Lung (tissue), 12 donors: ENCODE measurements around the gene CSNK1G2. TPM values are rescaled to one million over a fixed set of nuclear protein-coding genes. Genes with fewer than 3 reads are reported as not detected.

Experiments used
- ATAC-seq: fragments of 200-7000 bp; cut with Tn5 transposase; one replicate; pipeline ENCODE4 v1.9.1; 2020; ENCODE audit warnings: moderate number of reproducible peaks; ENCODE audit not compliant: insufficient read depth, low FRiP score
- DNase-seq, 3 donors: peaks; one replicate each; pipeline ENCODE4 v3.0.0-alpha.2; 2013 to 2017
- H3K27ac ChIP-seq, 2 donors: one replicate each; pipeline ENCODE4 v1.5.1; 2013; ENCODE audit warnings: mild to moderate bottlenecking in 2 of 2, moderate library complexity in 2 of 2, control low read depth in 1 of 2, inconsistent platforms in 1 of 2, low read depth in 1 of 2, low read length in 1 of 2
- H3K27me3 ChIP-seq, 3 donors: one replicate each; pipeline ENCODE4 v1.5.1; 2013; ENCODE audit warnings: low read length in 2 of 3; ENCODE audit not compliant: control insufficient read depth in 3 of 3, insufficient read depth in 3 of 3
- H3K36me3 ChIP-seq, 4 donors: one replicate each; pipeline ENCODE4 v1.5.1; 2013; ENCODE audit warnings: low read length in 4 of 4, mild to moderate bottlenecking in 1 of 4, moderate library complexity in 1 of 4; ENCODE audit not compliant: control insufficient read depth in 4 of 4, insufficient read depth in 4 of 4
- H3K4me1 ChIP-seq, 5 donors: one replicate each; pipeline ENCODE4 v1.5.1; 2013; ENCODE audit warnings: low read length in 5 of 5, mild to moderate bottlenecking in 2 of 5, moderate library complexity in 1 of 5; ENCODE audit not compliant: control insufficient read depth in 5 of 5, insufficient read depth in 5 of 5
- H3K4me3 ChIP-seq: one replicate; pipeline ENCODE4 v1.5.1; 2013; ENCODE audit warnings: mild to moderate bottlenecking, control low read depth, moderate library complexity
- H3K9ac ChIP-seq, 2 donors: one replicate each; pipeline ENCODE4 v1.5.1; 2013; ENCODE audit warnings: low read length in 2 of 2, control low read depth in 1 of 2; ENCODE audit not compliant: insufficient read depth in 1 of 2
- H3K9me3 ChIP-seq, 4 donors: one replicate each; pipeline ENCODE4 v1.5.1; 2013; ENCODE audit warnings: low read length in 3 of 4, mild to moderate bottlenecking in 1 of 4, moderate library complexity in 1 of 4; ENCODE audit not compliant: control insufficient read depth in 4 of 4, insufficient read depth in 3 of 4
- WGBS, 2 donors: extraction: QIAGEN DNeasy Blood & Tissue Kit; methylation state at CpG; one replicate each; pipeline ENCODE4 v1.1.7; 2013; 5-methylcytosine and 5-hydroxymethylcytosine counted together
- polyA plus RNA-seq, 2 donors: library from polyadenylated mRNA; stranded (reverse); fragments of 200-250 nt; gene quantifications; one replicate each; pipeline ENCODE4 v1.2.1, GENCODE V29; 2013
- total RNA-seq, 2 donors: library from RNA; depleted of rRNA in 1 of 2; stranded (reverse); fragments of >200 nt in 1 of 2; gene quantifications; one replicate each; pipeline ENCODE4 v1.2.1, GENCODE V29; 2014 to 2021
- TF ChIP-seq, protein P1 (sequence below): IDR thresholded peaks from 2 replicates; pipeline ENCODE4 v1.5.1; 2012; ENCODE audit warnings: mild to moderate bottlenecking; ENCODE audit errors: control extremely low read depth, extremely low read depth
- donor health status: control.
- donor health status: control.
- donor health status: Bipolar disorder and iron deficiency.
- donor health status: healthy.
- donor health status: DM: yes; HTN: yes; CAD: no.

CSNK1G2 gene
- total and polyA plus RNA-seq, 4 donors, result 50.0 to 80.2 (median 70.8) TPM

DNA sequence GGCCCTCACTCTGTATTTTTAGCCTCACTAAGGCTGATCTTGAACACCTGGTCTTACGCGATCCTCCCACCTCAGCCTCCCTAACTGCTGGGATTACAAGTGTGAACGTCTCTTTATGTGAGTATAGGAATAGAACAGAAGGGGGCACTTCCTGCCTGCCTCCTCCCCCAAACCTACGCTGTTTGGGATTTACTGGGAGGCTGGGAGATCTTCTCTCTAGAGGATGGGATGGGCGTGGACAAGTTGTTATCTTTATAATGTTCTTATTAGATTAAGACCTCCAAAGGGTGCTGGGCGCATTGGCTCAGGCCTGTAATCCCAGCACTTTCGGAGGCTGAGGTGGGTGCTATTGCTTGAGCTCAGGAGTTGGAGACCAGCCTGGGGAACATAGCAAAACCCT lies 2.9 kb upstream of the CSNK1G2 start:
- 77 to 86% methylated on average over 7 of the region's 7 CpGs for WGBS, 2 donors
- no peak overlapping the region for H3K27ac ChIP-seq
- H3K9me3 ChIP-seq, result peaks cover 0 to 4% (median 0%) of the 10 kb centered on the region in 4 donors
- no peak overlapping the region for H3K9ac ChIP-seq
- TF ChIP-seq, protein P1, sequence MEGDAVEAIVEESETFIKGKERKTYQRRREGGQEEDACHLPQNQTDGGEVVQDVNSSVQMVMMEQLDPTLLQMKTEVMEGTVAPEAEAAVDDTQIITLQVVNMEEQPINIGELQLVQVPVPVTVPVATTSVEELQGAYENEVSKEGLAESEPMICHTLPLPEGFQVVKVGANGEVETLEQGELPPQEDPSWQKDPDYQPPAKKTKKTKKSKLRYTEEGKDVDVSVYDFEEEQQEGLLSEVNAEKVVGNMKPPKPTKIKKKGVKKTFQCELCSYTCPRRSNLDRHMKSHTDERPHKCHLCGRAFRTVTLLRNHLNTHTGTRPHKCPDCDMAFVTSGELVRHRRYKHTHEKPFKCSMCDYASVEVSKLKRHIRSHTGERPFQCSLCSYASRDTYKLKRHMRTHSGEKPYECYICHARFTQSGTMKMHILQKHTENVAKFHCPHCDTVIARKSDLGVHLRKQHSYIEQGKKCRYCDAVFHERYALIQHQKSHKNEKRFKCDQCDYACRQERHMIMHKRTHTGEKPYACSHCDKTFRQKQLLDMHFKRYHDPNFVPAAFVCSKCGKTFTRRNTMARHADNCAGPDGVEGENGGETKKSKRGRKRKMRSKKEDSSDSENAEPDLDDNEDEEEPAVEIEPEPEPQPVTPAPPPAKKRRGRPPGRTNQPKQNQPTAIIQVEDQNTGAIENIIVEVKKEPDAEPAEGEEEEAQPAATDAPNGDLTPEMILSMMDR, result no peak
- H3K4me3 ChIP-seq, result no peak overlapping the region
- no peak for DNase-seq
- no peak for ATAC-seq
- H3K36me3 ChIP-seq, result no peaks in the 10 kb centered on the region
- peaks cover 0 to 20% (median 6%) of the 10 kb centered on the region in 5 donors for H3K4me1 ChIP-seq
- H3K27me3 ChIP-seq, result no peaks in the 10 kb centered on the region

DNA sequence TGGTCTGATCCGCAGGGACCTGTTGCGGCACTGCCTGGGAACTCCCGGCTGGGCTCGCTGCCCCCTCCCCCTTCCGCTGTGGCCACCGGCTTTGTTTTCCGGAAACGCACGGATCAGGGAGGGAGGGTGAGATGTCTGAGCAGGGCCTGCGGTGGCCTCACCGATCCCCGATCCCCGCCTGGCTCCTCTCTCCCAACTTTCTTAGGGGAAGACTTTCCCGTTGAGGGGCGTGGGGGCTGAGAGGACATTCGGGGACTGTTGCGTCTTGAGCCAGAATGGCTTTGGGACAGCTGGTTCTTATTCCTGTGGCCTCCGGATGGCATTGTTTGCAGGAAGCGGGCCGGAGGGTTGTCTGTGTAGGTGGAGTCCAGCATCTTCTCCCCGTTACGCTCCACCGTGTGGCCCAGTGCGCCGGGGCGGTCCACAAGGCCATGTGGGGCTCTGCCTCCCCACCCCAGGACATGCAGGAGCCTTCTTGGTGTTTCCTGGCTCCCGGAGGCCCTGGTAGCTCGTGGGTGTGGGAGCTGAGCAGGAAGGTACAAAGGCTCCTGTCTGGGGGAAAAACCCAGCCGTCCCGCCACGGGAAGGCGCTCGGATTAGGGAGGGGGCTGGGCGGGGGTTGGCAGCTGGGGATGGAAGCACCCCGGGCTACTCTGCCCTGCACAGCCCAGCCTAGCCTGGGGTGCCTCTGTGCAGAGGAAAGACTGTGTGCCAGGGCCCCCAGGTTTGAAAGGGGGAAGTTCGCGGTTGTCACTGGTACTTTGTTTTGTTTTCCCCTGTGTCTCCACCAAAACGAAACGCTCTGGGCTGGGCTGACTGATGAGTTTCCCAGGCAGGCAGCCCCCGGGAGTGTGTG lies 1.3 kb downstream of the CSNK1G2 start:
- H3K4me3 ChIP-seq, result peak overlapping the region; percentile 75
- DNase-seq (peak; percentile 79 to 81 (median 81)), ATAC-seq (no peak)
- H3K36me3 ChIP-seq, result no peaks in the 10 kb centered on the region
- TF ChIP-seq, protein P1, result no peak
- H3K27me3 ChIP-seq, result no peaks in the 10 kb centered on the region
- WGBS, 2 donors, result 0 to 1% methylated on average over 40 of the region's 40 CpGs
- no peaks in the 10 kb centered on the region for H3K9me3 ChIP-seq
- peak overlapping the region in 1 of 2 donors; percentile 46 for H3K9ac ChIP-seq
- peak overlapping the region; percentile 71 to 96 for H3K27ac ChIP-seq
- peaks cover 0 to 20% (median 9%) of the 10 kb centered on the region in 5 donors for H3K4me1 ChIP-seq

DNA sequence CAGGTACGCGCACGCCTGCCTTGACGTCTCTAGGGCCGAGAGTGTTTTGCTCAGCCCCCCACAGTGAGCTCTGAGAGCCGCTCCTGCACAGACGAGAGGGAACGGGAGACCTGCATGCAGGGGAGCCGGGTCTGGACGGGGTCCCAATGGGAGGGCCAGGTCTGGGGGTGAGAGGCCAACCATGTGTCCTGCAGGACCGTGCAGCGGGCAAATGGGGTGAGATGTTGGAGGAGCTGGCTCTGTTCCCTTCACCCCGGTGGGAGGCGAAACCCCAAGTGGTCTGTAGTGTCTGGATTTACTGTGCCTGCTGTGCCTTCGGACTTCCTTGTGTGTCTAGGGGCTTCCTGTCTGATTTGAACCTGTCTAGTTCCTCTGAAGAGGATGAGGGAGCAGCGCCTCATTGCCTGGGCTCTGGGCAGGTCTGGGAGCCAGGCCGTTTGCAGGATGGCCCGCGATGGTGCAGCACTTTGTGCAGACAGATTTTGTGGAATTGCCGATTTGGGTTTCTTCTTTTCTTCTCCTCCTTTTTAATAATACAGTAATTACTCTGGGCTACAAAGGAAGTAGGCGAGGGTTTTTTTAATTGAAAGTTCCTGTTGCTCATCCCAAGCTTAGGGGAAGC lies 2.1 kb downstream of the CSNK1G2 start:
- H3K4me1 ChIP-seq, result peaks cover 0 to 20% (median 9%) of the 10 kb centered on the region in 5 donors
- TF ChIP-seq, protein P1, result no peak
- no peak overlapping the region for H3K4me3 ChIP-seq
- WGBS, 2 donors, result 11 to 22% methylated on average over 21 of the region's 21 CpGs
- ATAC-seq (no peak), DNase-seq (no peak)
- H3K27ac ChIP-seq, result peak overlapping the region; percentile 18 to 96
- H3K27me3 ChIP-seq, result no peaks in the 10 kb centered on the region
- H3K36me3 ChIP-seq, result no peaks in the 10 kb centered on the region
- no peak overlapping the region for H3K9ac ChIP-seq
- H3K9me3 ChIP-seq, result no peaks in the 10 kb centered on the region
